Keratinocyte (primary cell): ENCODE data around the gene HMGB3.

Experiments
- EZH2 ChIP-seq: IDR thresholded peaks from one replicate; pipeline ENCODE4 v1.6.1; 2012; ENCODE audit warnings: inconsistent platforms, mild to moderate bottlenecking, low read length, moderate library complexity
- TF ChIP-seq, protein P1 (sequence below), 3 experiments: IDR thresholded peaks in 1 of 3; conservative IDR thresholded peaks in 1 of 3; optimal IDR thresholded peaks in 1 of 3; 2 replicates in 2 of 3; 3 replicates in 1 of 3; pipeline versions ENCODE3 to v1.5.1; 2011; ENCODE audit warnings: low read length in 3 of 3, mild to moderate bottlenecking in 3 of 3, moderate library complexity in 2 of 3, control low read depth in 1 of 3, inconsistent platforms in 1 of 3; ENCODE audit not compliant: insufficient read depth in 2 of 3; ENCODE audit errors: extremely low read depth in 1 of 3

DNA sequence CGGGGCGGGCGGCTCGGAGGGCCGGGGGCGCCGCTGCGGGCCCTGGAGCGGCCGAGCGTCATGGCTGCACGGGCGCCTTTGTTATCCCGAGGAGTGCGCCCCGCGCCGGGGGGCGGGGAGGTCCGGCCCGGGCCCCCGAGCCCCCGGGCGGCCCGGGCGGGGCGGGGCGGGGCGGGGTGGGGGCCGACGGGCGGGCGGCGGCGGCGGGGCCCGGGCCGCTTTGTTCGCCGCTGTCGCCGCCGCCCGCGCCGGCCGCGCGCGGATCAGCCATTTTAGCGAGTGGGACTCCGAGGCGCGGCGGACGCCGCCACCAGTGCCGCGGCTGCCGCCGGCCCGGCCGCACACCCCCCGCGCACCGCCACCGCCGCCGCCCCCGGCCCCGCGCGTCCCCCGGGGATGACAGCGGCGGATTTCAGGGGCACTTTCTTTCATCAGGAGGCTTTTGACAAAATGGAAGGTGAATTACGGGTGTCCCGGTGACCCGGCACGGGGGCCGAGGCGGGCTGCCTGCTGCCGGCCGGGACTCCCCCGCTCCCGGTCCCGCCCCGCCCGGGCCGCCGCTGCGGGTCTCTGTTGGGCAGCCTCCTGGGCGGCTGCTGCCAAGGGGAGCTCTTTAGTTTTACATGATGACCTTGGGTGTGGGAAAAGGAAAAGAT, 1.2 kb downstream of the HMGB3 start:
- TF ChIP-seq, protein P1, sequence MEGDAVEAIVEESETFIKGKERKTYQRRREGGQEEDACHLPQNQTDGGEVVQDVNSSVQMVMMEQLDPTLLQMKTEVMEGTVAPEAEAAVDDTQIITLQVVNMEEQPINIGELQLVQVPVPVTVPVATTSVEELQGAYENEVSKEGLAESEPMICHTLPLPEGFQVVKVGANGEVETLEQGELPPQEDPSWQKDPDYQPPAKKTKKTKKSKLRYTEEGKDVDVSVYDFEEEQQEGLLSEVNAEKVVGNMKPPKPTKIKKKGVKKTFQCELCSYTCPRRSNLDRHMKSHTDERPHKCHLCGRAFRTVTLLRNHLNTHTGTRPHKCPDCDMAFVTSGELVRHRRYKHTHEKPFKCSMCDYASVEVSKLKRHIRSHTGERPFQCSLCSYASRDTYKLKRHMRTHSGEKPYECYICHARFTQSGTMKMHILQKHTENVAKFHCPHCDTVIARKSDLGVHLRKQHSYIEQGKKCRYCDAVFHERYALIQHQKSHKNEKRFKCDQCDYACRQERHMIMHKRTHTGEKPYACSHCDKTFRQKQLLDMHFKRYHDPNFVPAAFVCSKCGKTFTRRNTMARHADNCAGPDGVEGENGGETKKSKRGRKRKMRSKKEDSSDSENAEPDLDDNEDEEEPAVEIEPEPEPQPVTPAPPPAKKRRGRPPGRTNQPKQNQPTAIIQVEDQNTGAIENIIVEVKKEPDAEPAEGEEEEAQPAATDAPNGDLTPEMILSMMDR (optimal IDR thresholded peaks at IDR 0.05 in 1 of 3, IDR thresholded peaks at IDR 0.05 in 1 of 3, conservative IDR thresholded peaks at IDR 0.05 in 1 of 3; ENCODE audit: extremely low read depth in 1 of 3, insufficient read depth in 2 of 3, low read length in 3 of 3): no peak
- TF ChIP-seq EZH2: no peak
